K562 (cell line): ENCODE results near the gene TEP1. TPM values are rescaled to one million over a fixed set of nuclear protein-coding genes. Genes with fewer than 3 reads are reported as not detected.
A peak's percentile ranks its signal among the peaks of the same experiment; 100 is the strongest.

ENCODE experiments used
- ELF1 ChIP-seq: fragments of 200-800 bp; sonication (Bioruptor generic); IDR thresholded peaks from 2 replicates; pipeline ENCODE4 v1.6.1; 2016; ENCODE audit warnings: missing genetic modification characterization, missing compliant biosample characterization
- HDAC1 ChIP-seq, 2 experiments: fragments of 450-650 bp; IDR thresholded peaks; 2 replicates each; pipeline ENCODE4 v1.6.1; 2016 to 2017; ENCODE audit warnings: inconsistent platforms in 1 of 2, mild to moderate bottlenecking in 1 of 2, moderate library complexity in 1 of 2
- KDM4B ChIP-seq, 2 experiments: fragments of 450-650 bp in 1 of 2; sonication (generic) in 1 of 2; IDR thresholded peaks; 2 replicates each; pipeline ENCODE4 v1.6.1; 2016 to 2017; ENCODE audit warnings: borderline replicate concordance in 2 of 2, antibody characterized with exemption in 1 of 2, low read depth in 1 of 2, mild to moderate bottlenecking in 1 of 2
- MEF2A ChIP-seq: IDR thresholded peaks from 2 replicates; pipeline ENCODE4 v1.6.1; 2011; ENCODE audit warnings: low read depth, mild to moderate bottlenecking, low read length, moderate library complexity; ENCODE audit not compliant: control insufficient read depth
- MGA ChIP-seq: fragments of 450-650 bp; IDR thresholded peaks from 2 replicates; pipeline ENCODE4 v1.6.1; 2016; ENCODE audit warnings: mild to moderate bottlenecking, moderate library complexity
- NCOA2 ChIP-seq, 2 experiments: fragments of 450-650 bp; IDR thresholded peaks; 2 replicates each; pipeline ENCODE4 v1.6.1; 2018; ENCODE audit warnings: mild to moderate bottlenecking in 2 of 2, moderate library complexity in 1 of 2; ENCODE audit not compliant: partially characterized antibody in 2 of 2
- NR2C2 ChIP-seq, 2 experiments: fragments of 200-800 bp in 1 of 2; sonication (Bioruptor generic) in 1 of 2; sonication (generic) in 1 of 2; formaldehyde crosslinking in 1 of 2; IDR thresholded peaks; 2 replicates each; pipeline versions ENCODE4 v1.6.1 to v1.8.0; 2016 to 2022; ENCODE audit warnings: mild to moderate bottlenecking in 1 of 2, missing compliant biosample characterization in 1 of 2, missing genetic modification characterization in 1 of 2, missing genetic modification reagents in 1 of 2
- PHB ChIP-seq: fragments of 250-450 bp; sonication (Bioruptor Pico); IDR thresholded peaks from 2 replicates; pipeline ENCODE4 v1.5.0; 2021
- POU5F1 ChIP-seq: fragments of 150-350 bp; IDR thresholded peaks from 2 replicates; pipeline ENCODE4 v1.6.1; 2014; ENCODE audit warnings: borderline replicate concordance, low read length, low read depth, mild to moderate bottlenecking; ENCODE audit not compliant: partially characterized antibody
- TEAD4 ChIP-seq, 2 experiments: sonication (generic) in 1 of 2; formaldehyde crosslinking in 1 of 2; IDR thresholded peaks; 2 replicates each; pipeline versions ENCODE4 v1.6.1 to v1.8.0; 2012 to 2022; ENCODE audit warnings: borderline replicate concordance in 1 of 2, inconsistent platforms in 1 of 2, low read length in 1 of 2, mild to moderate bottlenecking in 1 of 2, missing genetic modification reagents in 1 of 2
- ZEB2 ChIP-seq: fragments of 450-650 bp; IDR thresholded peaks from 2 replicates; pipeline ENCODE4 v1.6.1; 2016
- ZNF507 ChIP-seq: conservative IDR thresholded peaks from 2 replicates; pipeline ENCODE4 v1.6.1; 2017; ENCODE audit warnings: missing genetic modification characterization, missing compliant biosample characterization
- ZNF766 ChIP-seq: fragments of 200-800 bp; sonication (Bioruptor generic); conservative IDR thresholded peaks from 2 replicates; pipeline ENCODE4 v1.6.1; 2016; ENCODE audit warnings: missing genetic modification characterization, missing compliant biosample characterization
- polyA plus RNA-seq, 8 experiments: library from polyadenylated mRNA; depleted of rRNA in 4 of 8; stranded (reverse) in 5 of 8; unstranded in 3 of 8; fragments of >200 nt; fragmentation: Nextera tagmentation in 2 of 8; fragmentation: Illumina TruSeq in 1 of 8; extraction: Ambion mirVana in 2 of 8; extraction: Trizol in 1 of 8; gene quantifications; 2 replicates each; pipeline versions ENCODE4 v1.2.1 to v1.2.3, GENCODE V29; 2011 to 2014; ENCODE audit warnings: inconsistent platforms in 1 of 8, missing spikeins in 1 of 8
- total RNA-seq, 7 experiments: library from RNA; depleted of rRNA in 6 of 7; stranded (reverse); fragments of >200 nt in 6 of 7; fragmentation: Illumina TruSeq in 2 of 7; extraction: Trizol in 2 of 7; gene quantifications; 2 replicates each; pipeline versions ENCODE4 v1.2.1 to v1.2.3, GENCODE V29; 2011 to 2021; ENCODE audit warnings: low replicate concordance in 1 of 7

TEP1 gene
- total and polyA plus RNA-seq, 9 of the 15 experiments (the other 6 are each of a cell fraction or from before 2014, with no cell fraction given): 1.0 to 12.2 (median 7.1) TPM

DNA sequence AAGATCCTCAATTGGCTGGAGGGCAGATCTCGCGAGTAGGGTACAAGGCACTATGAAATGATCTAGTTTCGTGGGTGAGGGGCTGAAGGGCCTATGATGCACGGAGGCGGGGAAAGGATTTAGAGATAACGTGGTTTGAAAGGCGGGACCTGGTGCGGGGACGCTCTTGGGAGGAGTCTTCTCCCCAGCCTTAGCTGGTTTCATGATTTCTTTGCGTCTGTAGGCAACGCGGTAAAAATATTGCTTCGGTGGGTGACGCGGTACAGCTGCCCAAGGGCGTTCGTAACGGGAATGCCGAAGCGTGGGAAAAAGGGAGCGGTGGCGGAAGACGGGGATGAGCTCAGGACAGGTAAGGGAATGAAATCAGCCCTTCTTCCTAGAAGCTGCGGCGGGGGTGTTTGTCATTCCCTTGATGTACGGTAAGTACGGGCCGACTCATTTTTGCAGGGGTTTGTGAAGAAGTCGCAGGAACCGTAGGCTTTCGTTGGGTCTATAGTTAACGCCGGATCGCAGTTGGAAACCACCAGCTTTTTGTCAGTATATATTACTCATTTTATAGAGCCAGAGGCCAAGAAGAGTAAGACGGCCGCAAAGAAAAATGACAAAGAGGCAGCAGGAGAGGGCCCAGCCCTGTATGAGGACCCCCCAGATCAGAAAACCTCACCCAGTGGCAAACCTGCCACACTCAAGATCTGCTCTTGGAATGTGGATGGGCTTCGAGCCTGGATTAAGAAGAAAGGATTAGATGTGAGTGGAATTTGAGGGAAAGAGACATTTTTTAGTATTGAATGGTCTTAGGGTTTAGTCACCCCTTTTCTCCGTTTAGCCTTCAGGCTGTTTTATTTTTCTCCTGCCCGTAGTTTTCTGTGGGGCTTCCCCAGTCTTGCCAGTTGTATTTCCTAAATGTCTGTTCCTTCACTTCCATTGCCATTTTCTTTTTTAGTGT is 42.3 kb upstream of the TEP1 start (continued):
- TF ChIP-seq ZNF766 (no peak), TEAD4 (IDR thresholded peaks at IDR 0.05; ENCODE audit: low read length) (no peak), TEAD4 (CRISPR knock-in tag; IDR thresholded peaks at IDR 0.05; ENCODE audit: borderline replicate concordance) (no peak), ZEB2 (peak; percentile 56; the same call in 1 of the 2 replicates), NR2C2 (CRISPR knock-in tag; IDR thresholded peaks at IDR 0.05) (no peak), NR2C2 (tag; IDR thresholded peaks at IDR 0.05) (peak; percentile 3; the same call in 1 of the 2 replicates), PHB (no peak), ELF1 (no peak), MGA (peak; percentile 19; the same call in 1 of the 2 replicates), KDM4B (IDR thresholded peaks at IDR 0.05; ENCODE audit: borderline replicate concordance in 2 of 2, low read depth in 1 of 2) (no peak), ZNF507 (tag) (no peak), POU5F1 (no peak), HDAC1 (IDR thresholded peaks at IDR 0.05) (peak in 1 of 2 experiments; percentile 15; a peak in 1 of 4 replicates), NCOA2 (IDR thresholded peaks at IDR 0.05; ENCODE audit: partially characterized antibody in 2 of 2) (no peak), MEF2A (no peak)
